Prostate gland (tissue), 2 donors: ENCODE data around the gene MICALL2. TPM values are rescaled to one million over a fixed set of nuclear protein-coding genes. Genes with fewer than 3 reads are reported as not detected.

Experiments
- DNase-seq: peaks from one replicate; pipeline ENCODE4 v3.0.0-alpha.2; 2019; ENCODE audit warnings: low spot score
- H3K27ac ChIP-seq, 2 donors: fragments of 200-600 bp; sonication (generic); 2 replicates each; pipeline ENCODE4 v1.5.1; 2017 to 2019
- H3K27me3 ChIP-seq: fragments of 200-600 bp; sonication (generic); replicated peaks from 2 replicates; pipeline ENCODE4 v1.5.1; 2019; ENCODE audit not compliant: insufficient read depth
- H3K36me3 ChIP-seq, 2 donors: fragments of 200-600 bp; sonication (generic); 1 replicate in 1 of 2; 2 replicates in 1 of 2; pipeline versions ENCODE4 v1.5.1 to v1.8.1; 2017 to 2019
- H3K4me1 ChIP-seq: fragments of 200-600 bp; sonication (generic); replicated peaks from 2 replicates; pipeline ENCODE4 v1.5.1; 2019
- H3K4me3 ChIP-seq, 2 donors: fragments of 200-600 bp; sonication (generic); 2 replicates each; pipeline ENCODE4 v1.5.1; 2017 to 2019
- H3K9me3 ChIP-seq: fragments of 200-600 bp; sonication (generic); 2 replicates; pipeline ENCODE4 v1.5.1; 2017
- CTCF ChIP-seq, 4 experiments: fragments of 200-600 bp in 2 of 4; fragments of 450-650 bp in 2 of 4; sonication (generic) in 2 of 4; IDR thresholded peaks; 1 replicate in 3 of 4; 2 replicates in 1 of 4; pipeline ENCODE4 v1.5.1; 2016 to 2019; ENCODE audit warnings: antibody characterized with exemption in 4 of 4, mild to moderate bottlenecking in 2 of 4, moderate library complexity in 2 of 4
- POLR2A ChIP-seq: fragments of 450-650 bp; IDR thresholded peaks from one replicate; pipeline ENCODE4 v1.6.1; 2016; ENCODE audit warnings: antibody characterized with exemption, mild to moderate bottlenecking
- POLR2AphosphoS5 ChIP-seq: sonication (generic); formaldehyde crosslinking; IDR thresholded peaks from one replicate; pipeline ENCODE4 v1.6.1; 2017; ENCODE audit warnings: antibody characterized with exemption
- WGBS: methylation state at CpG from one replicate; pipeline ENCODE4 v1.1.5; 2018; 5-methylcytosine and 5-hydroxymethylcytosine counted together
- intact Hi-C: fragments of 100-400 bp; cut with DNase I; formaldehyde crosslinking; loops from one replicate; pipeline ENCODE4 v1.14.2; 2022
- total RNA-seq, 2 donors: library from RNA; depleted of rRNA; stranded (reverse); fragments of >200 nt; gene quantifications; one replicate each; pipeline ENCODE4 v1.1.0, GENCODE V29; 2016

Gene MICALL2
- total RNA-seq, 2 donors from 2014 or later = 31.1 to 42.0 TPM

- Histone ChIP-seq H3K9me3 (no peaks in the 10 kb centered on the region), H3K27ac (no peak overlapping the region), H3K36me3 (peaks cover 6 to 26% of the 10 kb centered on the region in 2 donors), H3K4me3 (no peak overlapping the region), H3K27me3 (no peaks in the 10 kb centered on the region), H3K4me1 (no peaks in the 10 kb centered on the region)
- TF ChIP-seq POLR2AphosphoS5 (no peak), POLR2A (no peak), CTCF (IDR thresholded peaks at IDR 0.05) (no peak)
- DNase-seq = no peak
- WGBS = 92% methylated on average over 34 of the region's 34 CpGs
- intact Hi-C loops = no loop called here
These were observed 36.4 kb upstream of the MICALL2 start for GRCh38 chr7:1495564-1496242.

GRCh38 chr7:1494866-1495563, 35.7 kb upstream of the MICALL2 start:
- 94% methylated on average over 17 of the region's 27 CpGs for WGBS
- Histone ChIP-seq H3K36me3 (peaks cover 6 to 25% of the 10 kb centered on the region in 2 donors), H3K4me3 (no peak overlapping the region), H3K27me3 (no peaks in the 10 kb centered on the region), H3K27ac (no peak overlapping the region), H3K9me3 (no peaks in the 10 kb centered on the region), H3K4me1 (no peaks in the 10 kb centered on the region)
- intact Hi-C loops = no loop called here
- TF ChIP-seq POLR2A (no peak), CTCF (IDR thresholded peaks at IDR 0.05) (no peak), POLR2AphosphoS5 (no peak)
- no peak for DNase-seq

- WGBS = 87% methylated on average over 25 of the region's 25 CpGs
- intact Hi-C loops = no loop called here
- H3K36me3 ChIP-seq = peaks cover 4 to 22% of the 10 kb centered on the region in 2 donors
- no peaks in the 10 kb centered on the region for H3K9me3 ChIP-seq
- H3K27ac ChIP-seq = no peak overlapping the region
- DNase-seq = no peak
- H3K4me3 ChIP-seq = no peak overlapping the region
- TF ChIP-seq CTCF (IDR thresholded peaks at IDR 0.05) = no peak
- TF ChIP-seq POLR2AphosphoS5 = no peak
- TF ChIP-seq POLR2A = no peak
- no peaks in the 10 kb centered on the region for H3K4me1 ChIP-seq
- no peaks in the 10 kb centered on the region for H3K27me3 ChIP-seq
These were observed 35.2 kb upstream of the MICALL2 start for GRCh38 chr7:1494447-1494846.

GRCh38 chr7:1493571-1493970, 34.3 kb upstream of the MICALL2 start:
- 93% methylated on average over 22 of the region's 26 CpGs for WGBS

More at GRCh38 chr7:1493571-1493970, 34.3 kb upstream of the MICALL2 start:
- TF ChIP-seq CTCF (IDR thresholded peaks at IDR 0.05) (no peak), POLR2AphosphoS5 (no peak), POLR2A (no peak)
- H3K4me1 ChIP-seq = no peaks in the 10 kb centered on the region
- no peak for DNase-seq
- peaks cover 10 to 27% of the 10 kb centered on the region in 2 donors for H3K36me3 ChIP-seq
- intact Hi-C loops = no loop called here
- H3K27ac ChIP-seq = no peak overlapping the region
- no peak overlapping the region for H3K4me3 ChIP-seq
- no peaks in the 10 kb centered on the region for H3K27me3 ChIP-seq
- H3K9me3 ChIP-seq = no peaks in the 10 kb centered on the region
